ENCODE results near the gene NCEH1.
"Not testable (repeated sequence)": the region's sequence is repeated elsewhere in the genome, so short reads cannot be mapped to it uniquely, and the experiment has no call there.

The NCEH1 gene, protein sequence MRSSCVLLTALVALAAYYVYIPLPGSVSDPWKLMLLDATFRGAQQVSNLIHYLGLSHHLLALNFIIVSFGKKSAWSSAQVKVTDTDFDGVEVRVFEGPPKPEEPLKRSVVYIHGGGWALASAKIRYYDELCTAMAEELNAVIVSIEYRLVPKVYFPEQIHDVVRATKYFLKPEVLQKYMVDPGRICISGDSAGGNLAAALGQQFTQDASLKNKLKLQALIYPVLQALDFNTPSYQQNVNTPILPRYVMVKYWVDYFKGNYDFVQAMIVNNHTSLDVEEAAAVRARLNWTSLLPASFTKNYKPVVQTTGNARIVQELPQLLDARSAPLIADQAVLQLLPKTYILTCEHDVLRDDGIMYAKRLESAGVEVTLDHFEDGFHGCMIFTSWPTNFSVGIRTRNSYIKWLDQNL

GRCh38 chr3:172710664-172711453, at the start of gene NCEH1:
Gene NCEH1, minus strand, starts transcription at chr3:172711067. Its CDS starts 83 bp downstream, at chr3:172710984.
- DNase-seq (ENCODE audit: insufficient read length, low spot score) (peak; percentile 80), FAIRE-seq (peak; percentile 95)

GRCh38 chr3:172760416-172760815, 49.5 kb upstream of the NCEH1 start:
- not testable (repeated sequence) for FAIRE-seq; DNase-seq (ENCODE audit: insufficient read length, low spot score)

DNA sequence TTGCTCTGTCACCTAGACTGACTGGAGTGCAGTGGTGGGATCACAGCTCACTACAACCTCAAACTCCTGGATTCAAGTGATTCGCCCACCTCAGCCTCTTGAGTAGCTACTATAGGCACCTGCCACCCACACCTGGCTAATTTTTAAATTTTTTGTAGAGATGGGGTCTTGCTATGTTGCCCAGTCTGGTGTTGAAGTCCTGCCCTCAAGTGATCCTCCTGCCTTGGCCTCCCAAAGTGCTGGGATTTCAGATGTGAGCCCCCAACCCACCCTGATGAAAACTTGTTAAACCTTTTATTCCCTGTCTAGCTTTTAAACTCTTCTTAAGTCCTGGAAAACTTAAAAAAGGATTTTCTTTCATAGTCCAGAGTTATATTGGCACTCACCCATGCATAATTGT, 42.3 kb upstream of the NCEH1 start:
- peak; percentile 18 for FAIRE-seq
- DNase-seq (ENCODE audit: insufficient read length, low spot score) = no peak

GRCh38 chr3:172752651-172753050, 41.8 kb upstream of the NCEH1 start:
- DNase-seq (ENCODE audit: insufficient read length, low spot score) (no peak), FAIRE-seq (no peak)

- DNase-seq (ENCODE audit: insufficient read length, low spot score) = no peak
These were observed 40.4 kb upstream of the NCEH1 start for GRCh38 chr3:172751175-172751704.

DNA sequence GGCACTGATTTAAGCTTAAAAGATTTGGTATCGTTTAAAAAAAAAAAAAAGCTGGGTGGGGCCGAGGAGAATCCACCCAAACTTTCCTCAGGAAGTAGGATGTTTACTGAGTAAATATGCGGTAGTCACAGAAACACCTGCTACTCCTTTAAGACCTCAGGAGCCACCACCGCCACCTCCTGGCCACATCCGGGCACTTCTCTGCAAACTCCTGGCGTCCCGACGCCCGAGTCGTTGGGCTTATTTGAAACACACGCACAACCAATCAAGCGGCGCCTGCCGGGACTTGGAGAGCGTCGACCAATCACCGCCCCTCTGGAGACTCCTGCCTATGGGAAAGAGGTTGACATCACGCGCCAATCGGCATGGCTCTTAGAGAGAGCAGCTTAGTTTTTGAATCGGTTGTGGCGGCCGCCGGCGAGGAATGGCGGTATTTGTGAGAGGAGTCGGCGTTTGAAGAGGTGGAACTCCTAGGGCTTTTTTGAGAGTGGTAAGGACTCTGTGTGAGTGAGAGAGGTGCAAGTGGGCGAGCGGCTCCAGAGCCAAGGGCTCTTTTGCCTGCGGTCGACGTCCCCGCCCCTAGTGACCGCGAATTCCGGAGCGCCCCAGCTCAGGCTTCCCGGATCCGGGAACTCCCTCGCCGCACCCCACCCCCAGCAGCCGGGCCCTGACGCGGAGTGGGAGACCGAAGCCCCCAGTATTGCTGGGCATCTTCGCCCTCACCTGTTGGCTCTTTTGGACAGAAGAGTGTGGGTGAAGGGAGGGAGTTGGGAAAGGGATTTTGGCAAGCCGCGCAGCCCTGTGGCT, 39.7 kb upstream of the NCEH1 start, which contains the start of gene ECT2:
TSS of gene ECT2 (plus strand) at position 359 of the 807 bp plus-strand sequence. CDS start 3,805 bp downstream, outside the sequence.
- peak; percentile 98 for FAIRE-seq

More at GRCh38 chr3:172751175-172751704, 40.4 kb upstream of the NCEH1 start:
- peak; percentile 57 for FAIRE-seq

DNA sequence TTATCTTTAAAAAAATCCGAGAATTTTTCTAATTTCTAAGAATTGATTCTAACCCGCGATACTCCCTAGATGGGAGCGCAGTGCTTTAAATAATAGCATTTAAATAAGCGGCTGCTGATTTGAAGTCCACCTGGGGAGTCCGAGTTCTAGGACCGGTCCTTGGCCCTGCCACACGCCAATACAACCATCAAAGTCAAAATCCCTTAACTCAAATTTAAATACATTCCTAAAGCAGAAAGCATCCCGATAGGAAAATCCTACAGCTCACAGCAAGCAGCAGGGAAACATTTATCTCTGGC, 39.2 kb upstream of the NCEH1 start:
- FAIRE-seq (peak; percentile 11), DNase-seq (ENCODE audit: insufficient read length, low spot score) (no peak)

More for the DNA sequence above, 39.7 kb upstream of the NCEH1 start, which contains the start of gene ECT2:
- peak; percentile 83 for DNase-seq (ENCODE audit: insufficient read length, low spot score)

DNA sequence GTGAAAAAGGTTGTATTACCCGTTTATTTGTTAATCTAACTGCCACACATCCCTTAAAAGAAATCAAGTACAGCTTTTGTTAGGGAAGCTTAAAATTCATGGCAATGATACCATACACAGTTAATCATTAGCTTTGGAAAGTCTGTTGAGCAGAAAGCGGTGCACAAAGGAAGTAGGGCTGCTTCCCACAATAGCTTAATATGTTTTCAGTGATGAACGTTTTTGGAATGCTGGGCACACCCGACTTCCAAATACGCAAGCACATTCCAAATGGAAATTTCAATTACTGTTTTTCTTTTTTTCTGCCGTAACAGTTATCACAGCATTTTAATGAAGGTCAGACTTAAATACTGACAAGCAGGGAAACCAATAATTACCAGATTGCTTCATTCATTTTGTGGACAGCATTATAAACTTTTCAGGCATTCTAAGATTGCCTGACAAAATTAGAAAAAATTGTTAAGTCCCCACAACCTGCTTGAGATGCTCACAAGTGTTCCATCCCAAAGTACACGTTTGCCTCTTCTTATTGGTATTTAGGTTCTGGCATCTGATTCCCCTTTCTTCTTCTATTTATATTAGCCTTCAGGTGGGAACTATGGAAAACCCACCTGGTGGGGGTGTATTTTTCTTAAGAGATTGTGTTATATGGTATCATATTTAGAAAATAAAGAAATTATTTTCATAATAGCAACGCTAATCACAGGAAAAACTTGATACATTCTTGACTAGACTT, 38.5 kb upstream of the NCEH1 start:
- peak; percentile 18 for FAIRE-seq
- DNase-seq (ENCODE audit: insufficient read length, low spot score) = no peak

- FAIRE-seq = no peak
- DNase-seq (ENCODE audit: insufficient read length, low spot score) = no peak
These were observed 35.6 kb upstream of the NCEH1 start for GRCh38 chr3:172746475-172746874.

- no peak for FAIRE-seq
- DNase-seq (ENCODE audit: insufficient read length, low spot score) = no peak
These were observed 28.6 kb upstream of the NCEH1 start for GRCh38 chr3:172739462-172739861.

DNA sequence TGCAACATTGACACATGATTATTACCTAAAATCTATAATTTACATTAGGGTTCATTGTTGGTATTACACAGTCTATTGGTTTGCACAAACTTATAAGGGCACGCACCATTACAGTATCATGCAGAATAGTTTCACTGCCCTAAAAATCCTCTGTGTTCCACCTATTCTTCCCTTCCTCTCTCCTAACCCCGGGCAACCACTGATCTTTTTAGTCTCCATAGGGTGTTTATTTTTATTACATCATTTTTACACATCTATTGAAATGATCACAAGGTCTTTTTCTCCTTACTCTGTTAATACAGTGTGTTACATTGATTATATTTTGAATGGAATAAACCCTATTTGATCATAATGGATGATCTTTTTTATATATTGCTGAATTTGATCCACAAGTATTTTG, 24.1 kb upstream of the NCEH1 start:
- DNase-seq (ENCODE audit: insufficient read length, low spot score) (no peak), FAIRE-seq (no peak)

DNA sequence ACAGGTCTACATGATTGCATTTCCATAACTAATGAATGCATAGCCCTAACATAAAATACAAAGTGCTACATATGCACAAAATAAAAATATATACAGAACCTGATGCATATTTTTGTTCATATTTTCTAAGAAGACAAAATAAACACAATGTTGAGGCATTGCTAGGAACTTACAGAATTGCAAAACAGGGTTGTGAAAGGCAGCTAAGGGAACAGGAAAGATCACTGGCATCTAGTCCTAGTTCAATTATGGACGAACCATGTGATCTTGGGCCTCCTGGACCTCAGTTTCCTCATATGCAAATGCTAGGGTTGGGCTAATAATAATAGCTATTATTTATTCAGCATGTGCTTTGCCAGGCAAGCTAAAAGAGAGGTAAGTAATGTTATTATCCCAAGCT, 15.5 kb upstream of the NCEH1 start:
- DNase-seq (ENCODE audit: insufficient read length, low spot score) (no peak), FAIRE-seq (no peak)

DNA sequence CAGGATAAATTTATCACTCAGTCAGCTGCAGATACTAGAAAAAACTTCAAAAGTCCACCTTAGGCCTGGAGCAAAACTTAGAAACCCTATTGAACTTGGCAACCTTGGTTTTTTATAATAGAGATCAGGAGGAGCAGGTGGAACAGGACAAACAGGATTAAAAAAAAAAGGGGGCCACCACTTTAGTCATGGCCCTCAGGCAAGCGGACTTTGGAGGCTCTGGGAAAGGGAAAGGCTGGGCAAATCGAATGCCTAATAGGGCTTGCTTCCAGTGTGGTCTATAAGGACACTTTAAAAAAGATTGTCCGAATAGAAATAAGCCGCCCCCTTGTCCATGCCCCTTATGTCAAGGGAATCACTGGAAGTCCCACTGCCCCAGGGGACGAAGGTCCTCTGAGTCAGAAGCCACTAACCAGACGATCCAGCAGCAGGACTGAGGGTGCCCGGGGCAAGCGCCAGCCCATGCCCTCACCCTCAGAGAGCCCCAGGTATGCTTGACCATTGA, 11.7 kb upstream of the NCEH1 start:
- FAIRE-seq; DNase-seq (ENCODE audit: insufficient read length, low spot score): not testable (repeated sequence)

GRCh38 chr3:172717493-172718088, 6.7 kb upstream of the NCEH1 start:
- DNase-seq (ENCODE audit: insufficient read length, low spot score) = no peak
- FAIRE-seq = no peak

DNA sequence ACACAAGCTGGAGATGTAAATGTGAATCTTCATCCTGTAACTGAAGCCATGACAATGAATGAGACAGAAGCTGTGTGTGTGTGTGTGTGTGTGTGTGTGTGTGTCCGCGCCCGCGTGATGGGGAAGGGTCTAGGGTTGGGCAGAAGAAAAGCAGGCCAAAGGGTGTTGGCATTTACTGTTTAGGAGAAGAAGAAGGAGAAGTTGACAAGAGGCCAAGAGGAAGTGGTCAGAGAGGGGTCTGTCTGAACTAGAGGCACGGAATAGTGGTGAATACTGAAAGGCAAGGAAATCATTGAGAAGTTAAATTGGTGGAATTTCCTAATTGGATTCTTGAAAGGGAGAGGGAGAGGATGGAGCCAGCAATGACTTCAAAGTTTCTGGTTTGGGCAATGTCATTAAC, 5.6 kb upstream of the NCEH1 start:
- FAIRE-seq = no peak
- no peak for DNase-seq (ENCODE audit: insufficient read length, low spot score)

DNA sequence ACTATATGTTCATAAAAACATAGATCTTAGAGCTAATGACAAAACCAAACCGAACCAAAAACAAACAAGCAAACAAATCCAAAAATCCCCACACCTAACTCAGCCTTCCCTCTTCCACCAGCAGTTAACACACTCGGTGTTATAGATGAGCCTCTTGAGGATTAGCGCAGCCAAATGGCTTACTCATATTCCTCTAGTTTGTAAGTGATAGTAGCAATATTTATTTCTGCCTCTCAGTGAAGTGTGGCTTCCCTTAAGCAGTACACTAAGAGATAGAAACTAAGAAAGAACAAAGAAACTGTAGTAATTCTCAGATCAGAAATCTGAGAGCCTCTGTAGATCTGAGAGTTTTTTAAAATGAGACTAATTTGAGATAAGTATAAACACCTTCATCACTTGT, 2.4 kb upstream of the NCEH1 start:
- DNase-seq (ENCODE audit: insufficient read length, low spot score) = no peak
- FAIRE-seq = no peak

DNA sequence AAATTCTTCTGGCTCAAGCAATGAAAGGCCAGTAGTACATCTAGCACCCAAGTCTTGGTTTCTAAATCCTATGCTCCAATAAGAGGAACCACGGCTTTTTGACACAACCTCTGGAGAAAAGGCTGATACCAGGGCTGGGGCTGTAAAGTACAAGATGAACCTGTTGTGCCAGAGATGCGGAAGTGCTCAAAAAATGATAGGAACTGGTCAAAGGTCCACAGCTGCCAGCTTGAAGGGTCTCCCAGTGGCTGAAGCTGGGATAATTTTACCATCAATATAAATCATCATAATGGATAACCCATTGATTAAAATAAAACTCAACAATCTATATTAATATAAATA, 558 bp upstream of the NCEH1 start:
- FAIRE-seq (no peak), DNase-seq (ENCODE audit: insufficient read length, low spot score) (no peak)

DNA sequence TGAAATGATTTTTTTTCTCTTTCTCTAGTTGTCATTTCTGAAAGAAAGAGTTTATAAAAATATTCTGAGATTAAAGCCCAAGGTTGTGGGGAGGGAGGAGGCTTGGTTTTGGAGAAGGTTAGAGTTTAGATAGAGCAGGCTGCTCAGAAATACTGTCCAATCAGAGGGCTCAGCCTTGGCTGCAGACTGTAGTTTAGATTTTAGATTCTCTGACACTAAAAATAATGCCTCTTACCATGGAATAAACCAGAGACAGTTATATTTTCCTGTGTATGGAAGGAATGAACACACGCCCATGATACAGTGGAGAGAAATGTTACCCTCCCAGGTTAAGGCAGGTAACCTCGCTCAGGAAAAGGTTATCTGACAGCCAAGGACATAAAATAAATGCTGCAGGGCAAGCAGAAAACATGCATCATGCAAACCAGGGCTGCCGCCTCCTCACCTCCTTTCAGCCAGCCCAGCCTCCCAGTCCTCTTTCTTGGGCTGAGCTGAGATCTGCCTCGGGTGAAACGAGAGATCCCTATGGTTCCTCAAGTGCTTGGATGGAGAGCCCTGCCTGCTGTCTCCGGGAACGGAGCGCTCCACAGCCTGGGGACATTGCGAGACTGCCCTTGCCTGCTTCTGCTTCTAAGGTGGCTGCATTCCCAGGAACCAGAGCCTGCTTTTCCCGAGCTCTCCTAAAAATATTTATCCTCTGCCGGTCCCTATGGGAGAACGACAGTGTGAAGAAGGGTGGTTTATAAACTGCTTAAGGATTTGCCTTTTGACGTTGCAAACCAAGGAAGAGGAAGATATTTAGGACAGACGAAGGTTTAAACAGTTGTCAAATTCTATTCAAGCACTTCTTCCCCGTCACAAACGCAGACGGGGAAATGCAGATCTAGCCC, 848 bp downstream of the NCEH1 start:
- DNase-seq (ENCODE audit: insufficient read length, low spot score) (no peak), FAIRE-seq (peak; percentile 35)
